AG10803 (cell line): Measurements from ENCODE around the gene PCYT1A.

Experiments
- DNase-seq: peaks from one replicate; pipeline ENCODE4 v3.0.0; 2010; ENCODE audit warnings: low read depth
- H3K4me3 ChIP-seq: 2 replicates; pipeline ENCODE4 v1.5.1; 2011; ENCODE audit warnings: mild to moderate bottlenecking, low read length, control low read depth
- CTCF ChIP-seq: conservative IDR thresholded peaks from 2 replicates; pipeline ENCODE4 v1.5.1; 2011; ENCODE audit warnings: mild to moderate bottlenecking, low read length, control low read depth, inconsistent platforms

PCYT1A gene

GRCh38 chr3:196193736-196194541, 93.6 kb downstream of the PCYT1A start:
- DNase-seq, result no peak
- no peak for TF ChIP-seq CTCF
- no peak overlapping the region for H3K4me3 ChIP-seq

- no peak overlapping the region for H3K4me3 ChIP-seq
- no peak for DNase-seq
- no peak for TF ChIP-seq CTCF
Observed at GRCh38 chr3:196193133-196193735, 94.3 kb downstream of the PCYT1A start.

GRCh38 chr3:196192524-196193051, 94.9 kb downstream of the PCYT1A start:
- H3K4me3 ChIP-seq, result no peak overlapping the region
- TF ChIP-seq CTCF, result no peak
- no peak for DNase-seq

GRCh38 chr3:196192036-196192523, 95.4 kb downstream of the PCYT1A start:
- H3K4me3 ChIP-seq, result no peak overlapping the region
- TF ChIP-seq CTCF, result no peak
- DNase-seq, result no peak

- no peak for DNase-seq
- H3K4me3 ChIP-seq, result no peak overlapping the region
- no peak for TF ChIP-seq CTCF
Observed at GRCh38 chr3:196189566-196190347, 97.8 kb downstream of the PCYT1A start.

- no peak overlapping the region for H3K4me3 ChIP-seq
- TF ChIP-seq CTCF, result no peak
- no peak for DNase-seq
Observed at GRCh38 chr3:196186651-196187573, 100.6 kb downstream of the PCYT1A start.
